ENCODE measurements around the gene CCNI.
"Not testable (repeated sequence)": the region's sequence is repeated elsewhere in the genome, so short reads cannot be mapped to it uniquely, and the experiment has no call there.

The CCNI gene

DNA sequence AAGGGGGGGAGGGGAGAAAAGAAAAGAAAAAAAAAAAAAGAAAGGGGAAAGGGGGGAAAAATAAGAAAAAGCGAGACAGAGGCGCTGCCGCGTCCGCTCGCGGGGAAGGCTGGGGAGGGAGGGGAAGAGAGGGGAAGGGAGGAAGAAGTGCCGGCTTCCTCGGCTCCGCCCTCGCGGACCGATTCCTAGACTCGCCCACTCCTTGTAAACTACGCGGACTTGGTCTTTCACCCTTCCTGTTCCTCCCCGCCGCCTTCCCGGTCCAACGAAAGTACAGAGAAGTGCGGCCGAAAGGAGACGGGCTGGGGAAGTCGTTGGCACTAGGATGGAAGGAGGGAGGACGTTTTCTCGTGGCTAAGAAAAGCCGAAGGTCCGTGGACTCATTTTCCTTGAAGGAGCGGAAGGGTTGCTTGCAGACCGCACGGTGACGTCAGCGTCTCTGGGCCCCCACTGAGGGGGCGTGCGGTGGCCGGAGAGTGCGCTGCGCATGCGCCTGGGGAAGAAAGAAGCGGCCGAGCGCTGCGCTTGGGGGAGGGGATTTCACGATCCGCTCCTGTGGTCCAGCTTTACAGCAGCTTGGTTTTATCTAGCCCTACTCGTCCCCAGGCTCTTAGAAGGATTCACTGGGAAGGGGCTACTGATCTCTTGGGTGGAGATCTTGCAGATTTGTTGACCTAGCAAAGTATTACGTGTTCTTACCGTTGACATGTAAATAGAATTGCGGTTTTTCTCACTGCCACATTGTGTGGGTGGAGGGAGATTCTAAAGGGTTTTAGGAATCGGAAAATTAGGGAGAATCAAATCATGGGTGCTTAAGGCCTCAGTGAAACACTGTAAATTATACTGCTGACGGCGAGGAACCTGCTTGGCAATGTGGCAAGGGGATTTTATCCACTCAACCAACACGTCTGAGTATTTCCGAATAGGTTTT is at the start of gene CCNI:
Gene CCNI (minus strand): TSS at position 121 of the 931 bp plus-strand sequence. CDS start 9,627 bp downstream, outside the sequence.
- DNase-seq, result peak; percentile 95

DNA sequence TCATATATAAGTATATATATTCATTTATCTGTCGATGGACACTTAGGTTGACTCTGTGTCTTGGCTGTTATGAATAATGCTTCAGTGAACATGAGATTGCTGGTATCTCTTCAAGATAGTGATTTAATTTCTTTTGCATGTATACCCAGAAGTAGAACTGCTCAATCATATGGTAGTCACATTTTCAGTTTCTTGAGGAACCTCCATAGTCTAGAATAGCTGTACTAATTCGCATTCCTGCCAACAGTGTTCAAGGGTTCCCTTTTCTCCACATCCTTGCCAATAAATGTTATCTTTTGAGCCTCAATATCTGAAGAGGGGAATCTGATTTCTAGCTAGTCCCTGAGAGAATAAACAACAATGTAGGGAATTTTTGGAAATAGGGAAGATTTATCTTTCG is 48.8 kb upstream of the CCNI start:
- DNase-seq, result no peak

DNA sequence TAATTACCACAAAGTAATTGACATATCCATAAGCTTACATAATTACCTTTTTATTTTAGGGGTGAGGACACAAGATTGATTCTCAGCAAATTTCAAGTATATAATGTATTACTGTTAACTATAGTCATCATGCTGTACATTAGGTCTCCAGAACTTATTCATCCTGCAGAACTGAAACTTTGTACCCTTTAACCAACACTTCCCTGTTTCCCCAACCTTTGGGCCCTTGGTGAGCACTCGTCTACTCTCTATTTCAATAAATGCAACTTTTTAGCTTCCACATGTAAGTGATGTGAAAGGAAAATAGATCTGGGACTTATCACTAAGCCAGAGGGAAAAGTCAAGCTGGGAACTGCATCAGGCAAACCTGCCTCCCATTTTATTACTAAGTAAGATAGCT is 47.6 kb upstream of the CCNI start:
- DNase-seq, result no peak

- DNase-seq, result no peak
These were observed 46.9 kb upstream of the CCNI start for GRCh38 chr4:77122656-77123055.

GRCh38 chr4:77121736-77122240 is 46.0 kb upstream of the CCNI start:
- DNase-seq, result no peak

DNA sequence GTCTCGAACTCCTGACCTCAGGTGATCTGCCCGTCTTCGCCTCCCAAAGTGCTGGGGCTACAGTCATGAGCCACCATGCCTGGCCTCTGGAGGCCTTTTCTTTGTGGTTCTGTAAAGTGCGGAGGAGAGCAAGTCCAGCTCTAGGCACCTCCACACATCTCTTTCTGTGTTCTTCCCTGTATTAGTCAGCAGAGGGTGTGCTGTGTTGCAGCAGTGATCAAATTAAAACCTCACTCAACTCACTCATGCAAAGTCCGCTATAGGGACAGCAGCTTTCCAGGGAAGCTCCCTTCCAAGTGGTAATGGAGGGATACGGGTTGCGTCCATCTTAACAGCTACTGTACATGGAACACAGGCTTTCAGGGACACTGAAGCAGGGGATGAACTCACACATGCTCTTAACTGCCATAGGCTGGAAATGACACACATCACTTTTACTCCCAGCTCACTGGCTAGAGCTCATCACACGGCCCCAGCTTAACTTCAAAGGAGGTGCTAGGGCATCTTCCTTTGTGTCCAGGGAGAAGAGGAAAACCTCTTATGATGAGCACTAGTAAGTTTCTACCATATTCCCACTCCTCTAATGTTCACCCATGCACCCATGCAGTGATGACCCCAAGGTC is 45.2 kb upstream of the CCNI start:
- no peak for DNase-seq

GRCh38 chr4:77117721-77118120 is 41.9 kb upstream of the CCNI start:
- no peak for DNase-seq

DNA sequence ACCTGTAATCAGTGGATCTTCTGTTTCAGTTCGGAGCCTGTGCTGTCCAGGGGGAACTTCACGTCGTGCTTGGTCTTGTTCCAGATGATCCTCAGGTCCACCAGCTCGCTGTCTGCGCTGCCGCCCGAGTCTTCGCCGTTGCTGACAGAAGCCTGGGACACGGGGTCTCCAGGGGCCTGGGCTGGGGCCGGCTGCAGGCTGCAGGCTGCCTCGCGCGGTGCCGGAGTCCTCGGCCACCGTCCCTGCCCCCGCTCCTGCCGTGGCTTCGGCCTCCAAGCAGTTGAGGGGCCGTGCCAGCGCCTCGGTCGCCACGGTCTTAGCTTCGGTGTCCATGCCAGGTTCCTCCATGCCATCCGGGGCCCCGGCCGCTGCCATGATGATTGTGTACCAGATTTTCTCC is 37.3 kb upstream of the CCNI start:
- no peak for DNase-seq

GRCh38 chr4:77110730-77111129 is 34.9 kb upstream of the CCNI start:
- DNase-seq, result no peak

GRCh38 chr4:77104791-77105540 is 29.2 kb upstream of the CCNI start:
- peak; percentile 11 for DNase-seq

GRCh38 chr4:77104388-77104787 is 28.6 kb upstream of the CCNI start:
- DNase-seq, result no peak

- DNase-seq, result peak; percentile 69
These were observed 24.4 kb upstream of the CCNI start for GRCh38 chr4:77100234-77100633.

DNA sequence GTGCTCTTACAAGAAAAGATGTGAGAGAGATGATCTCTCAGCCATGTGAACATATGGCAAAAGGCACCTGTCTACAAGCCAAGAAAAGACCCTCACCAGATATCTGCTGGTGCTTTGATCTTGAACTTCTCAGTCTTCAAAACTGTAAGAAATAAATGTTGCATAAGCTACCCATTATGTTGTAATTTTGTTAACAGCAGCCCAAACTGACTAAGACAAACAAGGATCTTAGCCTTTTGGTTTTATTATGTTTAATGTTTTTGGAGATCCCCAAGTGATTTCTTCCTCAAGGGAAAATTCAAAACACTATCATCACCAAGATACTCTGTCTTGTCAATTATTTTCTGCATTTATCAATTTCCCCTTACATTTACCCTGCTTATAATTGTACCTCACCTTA is 21.8 kb upstream of the CCNI start:
- DNase-seq, result no peak

DNA sequence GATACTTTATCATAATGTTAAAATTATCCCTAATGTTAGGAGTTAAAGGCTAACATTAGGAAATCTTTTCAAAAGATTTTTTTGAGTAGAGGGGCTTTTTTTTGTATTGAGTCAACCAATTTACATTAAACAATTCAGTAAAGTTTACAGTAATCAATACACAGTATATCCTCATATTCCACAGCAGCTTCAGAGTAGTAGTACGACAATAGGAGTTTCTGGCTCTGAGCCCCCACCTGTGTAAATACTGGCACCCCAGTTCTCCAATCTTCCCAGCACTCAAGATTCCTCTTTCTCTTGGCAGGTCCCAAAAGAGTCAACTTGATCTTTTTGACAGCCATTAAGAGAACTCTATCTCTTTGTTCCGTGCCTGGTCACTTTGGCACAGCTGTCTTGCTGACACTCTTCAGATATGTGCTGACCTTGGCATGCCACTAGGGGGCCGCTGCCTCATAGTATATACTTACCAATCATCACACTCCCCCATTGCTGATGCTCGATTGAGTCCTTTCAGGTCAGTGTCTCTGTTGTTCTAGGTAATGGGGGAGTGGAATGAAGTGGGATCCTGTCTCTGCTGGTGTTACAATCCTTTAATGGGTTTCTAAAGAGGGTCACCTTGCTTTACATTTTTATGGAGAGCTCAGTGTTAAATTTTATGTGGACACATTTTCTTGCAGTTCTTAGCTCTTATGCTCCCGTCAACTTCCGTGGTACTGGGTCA is 19.5 kb upstream of the CCNI start:
- DNase-seq, result peak; percentile 54

- DNase-seq, result no peak
These were observed 18.7 kb upstream of the CCNI start for GRCh38 chr4:77094496-77094895.

DNA sequence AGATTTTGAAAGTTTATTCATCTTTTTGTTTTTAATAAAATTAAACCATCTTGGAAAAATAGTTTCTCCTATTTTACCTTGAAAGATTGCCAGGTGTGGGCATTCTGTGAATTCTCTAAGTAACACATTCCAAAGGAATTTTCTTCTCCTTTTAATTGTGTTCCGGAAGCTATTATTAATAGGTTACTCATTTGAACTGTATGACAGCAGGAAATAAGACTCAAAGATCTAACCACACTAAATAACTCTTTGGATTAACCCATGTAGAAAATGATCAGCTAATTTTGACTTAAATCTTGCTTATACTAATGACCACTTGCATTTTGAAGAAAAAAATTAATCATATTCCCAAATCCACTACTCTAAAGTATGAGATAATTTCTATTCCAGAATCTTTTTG is 17.6 kb upstream of the CCNI start:
- DNase-seq, result no peak

DNA sequence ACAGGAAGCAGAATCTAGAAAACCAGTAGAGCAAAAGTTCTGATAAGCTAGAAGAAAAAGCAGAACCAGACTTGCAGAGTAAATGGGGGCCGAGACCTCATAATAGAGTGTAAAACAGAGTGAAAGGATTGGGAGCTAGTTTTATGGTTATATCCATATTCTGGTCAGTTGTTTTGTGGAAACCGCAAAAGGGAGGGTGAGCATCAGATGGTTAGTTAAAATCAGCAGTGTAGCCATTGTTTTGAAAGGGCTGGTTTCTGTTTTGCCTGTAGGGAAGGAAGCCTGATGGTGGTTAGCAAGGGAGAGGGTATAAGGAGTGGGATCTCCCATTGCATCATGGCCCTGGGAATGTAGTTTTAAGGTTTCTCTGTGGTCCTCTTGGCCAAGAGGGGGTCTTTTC is 17.2 kb upstream of the CCNI start:
- peak; percentile 57 for DNase-seq

GRCh38 chr4:77089866-77090265 is 14.1 kb upstream of the CCNI start:
- no peak for DNase-seq

- not testable (repeated sequence) for DNase-seq
These were observed 11.2 kb upstream of the CCNI start for GRCh38 chr4:77087027-77087426.

- DNase-seq, result no peak
These were observed 8.3 kb upstream of the CCNI start for GRCh38 chr4:77084019-77084639.

GRCh38 chr4:77082886-77083608 is 7.3 kb upstream of the CCNI start:
- no peak for DNase-seq

- DNase-seq, result peak; percentile 12
These were observed 5.0 kb upstream of the CCNI start for GRCh38 chr4:77080806-77081205.
